PC-9 (cell line): ENCODE measurements around the gene RARS1. TPM values are rescaled to one million over a fixed set of nuclear protein-coding genes. Genes with fewer than 3 reads are reported as not detected.

Source experiments
- BruUV-seq: library from RNA; stranded (reverse); fragments of 400-500 nt; replicated peaks from 2 replicates; lab custom pipeline; 2021; lab: Mats Ljungman, UMichigan
- CTCF ChIA-PET: fragments of 300-600 bp; sonication (Branson Sonifier 250); formaldehyde crosslinking; loops from one replicate; lab custom pipeline; 2022; ENCODE audit warnings: antibody characterized with exemption; lab: Charles Lee
- POLR2A ChIA-PET: fragments of 300-600 bp; sonication (Branson Sonifier 250); formaldehyde crosslinking; loops from one replicate; lab custom pipeline; 2022; ENCODE audit warnings: antibody characterized with exemption; ENCODE audit not compliant: unreplicated experiment; lab: Charles Lee
- DNase-seq, 2 experiments: peaks; one replicate each; pipeline versions ENCODE4 v3.0.0 to v3.0.0-alpha.2; 2015 to 2022; ENCODE audit warnings: mixed read lengths in 1 of 2
- H2AFZ ChIP-seq: fragments of 200-600 bp; sonication (generic); 2 replicates; pipeline ENCODE4 v1.8.1; 2017; ENCODE audit warnings: antibody characterized with exemption
- H3F3A ChIP-seq: fragments of 200-600 bp; sonication (generic); 2 replicates; pipeline ENCODE4 v1.8.1; 2017; ENCODE audit warnings: antibody characterized with exemption, mild to moderate bottlenecking, low read depth; ENCODE audit not compliant: insufficient read depth
- H3K27ac ChIP-seq: fragments of 200-600 bp; sonication (generic); 2 replicates; pipeline ENCODE4 v1.6.1; 2016; ENCODE audit warnings: mixed run types
- H3K27me3 ChIP-seq: fragments of 200-600 bp; sonication (generic); 2 replicates; pipeline ENCODE4 v1.6.1; 2016; ENCODE audit warnings: low read depth, mixed run types; ENCODE audit not compliant: insufficient read depth
- H3K36me3 ChIP-seq: fragments of 200-600 bp; sonication (generic); 2 replicates; pipeline ENCODE4 v1.6.1; 2016; ENCODE audit warnings: low read depth, mixed run types
- H3K4me1 ChIP-seq: fragments of 200-600 bp; sonication (generic); replicated peaks from 2 replicates; pipeline ENCODE4 v1.6.1; 2016; ENCODE audit warnings: mixed run types; ENCODE audit not compliant: insufficient read depth
- H3K4me2 ChIP-seq: fragments of 200-600 bp; sonication (generic); 2 replicates; pipeline ENCODE4 v1.6.1; 2017; ENCODE audit warnings: mixed run types
- H3K4me3 ChIP-seq: fragments of 200-600 bp; sonication (generic); 2 replicates; pipeline ENCODE4 v1.6.1; 2016; ENCODE audit warnings: mixed run types
- H3K79me2 ChIP-seq: fragments of 200-600 bp; sonication (generic); 2 replicates; pipeline ENCODE4 v1.6.1; 2017; ENCODE audit warnings: low read depth, mixed run types
- H3K9me2 ChIP-seq: fragments of 200-600 bp; sonication (generic); 2 replicates; pipeline ENCODE4 v1.8.1; 2017; ENCODE audit warnings: mild to moderate bottlenecking; ENCODE audit not compliant: insufficient read depth
- H3K9me3 ChIP-seq: fragments of 200-600 bp; sonication (generic); 2 replicates; pipeline ENCODE4 v1.8.1; 2016; ENCODE audit warnings: low read depth; ENCODE audit not compliant: insufficient read depth
- H4K20me1 ChIP-seq: fragments of 200-600 bp; sonication (generic); 2 replicates; pipeline ENCODE4 v1.8.1; 2017; ENCODE audit not compliant: insufficient read depth
- EZH2 ChIP-seq: fragments of 200-600 bp; sonication (generic); IDR thresholded peaks from 2 replicates; pipeline ENCODE4 v1.8.0; 2017; ENCODE audit warnings: antibody characterized with exemption, low read depth
- intact Hi-C: fragments of 100-400 bp; cut with micrococcal nuclease; formaldehyde crosslinking; loops from one replicate; pipeline ENCODE4 v1.10.0; 2022; ENCODE audit not compliant: unreplicated experiment
- total RNA-seq: library from RNA; stranded (reverse); gene quantifications from 2 replicates; pipeline ENCODE4 v1.2.3, GENCODE V29; 2021
- TF ChIP-seq, protein P1 (sequence below): fragments of 200-600 bp; sonication (generic); conservative IDR thresholded peaks from 2 replicates; pipeline ENCODE4 v1.6.1; 2017; ENCODE audit warnings: mixed run types, antibody characterized with exemption, mild to moderate bottlenecking, moderate library complexity

The RARS1 gene
- total RNA-seq, 1 experiment from 2014 or later = 125 TPM

DNA sequence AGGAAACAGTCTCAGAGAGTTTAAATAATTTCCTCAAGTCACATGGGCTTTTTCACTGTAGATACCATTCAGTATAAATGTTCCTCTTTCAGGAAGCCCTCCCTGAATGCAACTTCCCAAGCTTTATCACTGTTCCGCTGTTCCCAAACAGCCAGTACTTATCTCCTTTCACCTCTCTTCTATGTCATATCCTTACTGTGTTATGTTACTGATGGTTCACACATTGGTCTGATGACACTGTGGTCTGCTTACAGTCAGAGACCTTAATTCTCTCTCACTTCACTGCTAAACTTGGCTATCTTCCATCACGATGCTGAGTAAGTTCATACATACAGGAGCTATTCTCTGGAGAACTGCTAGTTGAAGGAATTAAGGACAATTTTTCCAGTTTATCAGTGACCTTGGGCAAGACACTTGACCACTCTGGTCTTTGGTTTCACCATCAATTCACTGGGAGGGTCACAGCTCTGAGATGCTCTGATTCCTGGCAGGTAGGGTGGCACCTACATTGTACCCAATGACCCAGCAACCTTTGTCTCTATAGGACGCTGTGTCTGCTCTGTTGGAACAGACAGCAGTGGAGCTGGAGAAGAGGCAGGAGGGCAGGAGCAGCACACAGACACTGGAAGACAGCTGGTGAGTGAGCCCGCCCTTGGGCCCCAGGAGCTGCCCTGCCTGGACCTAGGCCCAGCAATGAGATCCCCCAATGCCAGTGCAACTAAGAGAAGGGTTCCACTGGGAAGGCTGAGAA is 42.1 kb upstream of the RARS1 start:
- TF ChIP-seq, protein P1, sequence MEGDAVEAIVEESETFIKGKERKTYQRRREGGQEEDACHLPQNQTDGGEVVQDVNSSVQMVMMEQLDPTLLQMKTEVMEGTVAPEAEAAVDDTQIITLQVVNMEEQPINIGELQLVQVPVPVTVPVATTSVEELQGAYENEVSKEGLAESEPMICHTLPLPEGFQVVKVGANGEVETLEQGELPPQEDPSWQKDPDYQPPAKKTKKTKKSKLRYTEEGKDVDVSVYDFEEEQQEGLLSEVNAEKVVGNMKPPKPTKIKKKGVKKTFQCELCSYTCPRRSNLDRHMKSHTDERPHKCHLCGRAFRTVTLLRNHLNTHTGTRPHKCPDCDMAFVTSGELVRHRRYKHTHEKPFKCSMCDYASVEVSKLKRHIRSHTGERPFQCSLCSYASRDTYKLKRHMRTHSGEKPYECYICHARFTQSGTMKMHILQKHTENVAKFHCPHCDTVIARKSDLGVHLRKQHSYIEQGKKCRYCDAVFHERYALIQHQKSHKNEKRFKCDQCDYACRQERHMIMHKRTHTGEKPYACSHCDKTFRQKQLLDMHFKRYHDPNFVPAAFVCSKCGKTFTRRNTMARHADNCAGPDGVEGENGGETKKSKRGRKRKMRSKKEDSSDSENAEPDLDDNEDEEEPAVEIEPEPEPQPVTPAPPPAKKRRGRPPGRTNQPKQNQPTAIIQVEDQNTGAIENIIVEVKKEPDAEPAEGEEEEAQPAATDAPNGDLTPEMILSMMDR = no peak
- no peak for TF ChIP-seq EZH2
- DNase-seq = no peak
- H3K4me3 ChIP-seq = no peak overlapping the region
- H3K4me2 ChIP-seq = no peak overlapping the region
- intact Hi-C loops = no loop called here
- H3K9me3 ChIP-seq = no peaks in the 10 kb centered on the region
- no peak overlapping the region for H2AFZ ChIP-seq
- peaks cover 5% of the 10 kb centered on the region; the same call in 1 of the 2 replicates for H3K4me1 ChIP-seq
- H3K27me3 ChIP-seq = no peaks in the 10 kb centered on the region
- H3K27ac ChIP-seq = no peak overlapping the region
- no peaks in the 10 kb centered on the region for H3K9me2 ChIP-seq
- no TSS peak for BruUV-seq
- peaks cover 34% of the 10 kb centered on the region for H3K36me3 ChIP-seq
- CTCF ChIA-PET = no interaction called here
- H4K20me1 ChIP-seq = no peaks in the 10 kb centered on the region; the same call in 1 of the 2 replicates
- H3F3A ChIP-seq = peaks cover 35% of the 10 kb centered on the region
- POLR2A ChIA-PET = no interaction called here
- no peaks in the 10 kb centered on the region for H3K79me2 ChIP-seq

DNA sequence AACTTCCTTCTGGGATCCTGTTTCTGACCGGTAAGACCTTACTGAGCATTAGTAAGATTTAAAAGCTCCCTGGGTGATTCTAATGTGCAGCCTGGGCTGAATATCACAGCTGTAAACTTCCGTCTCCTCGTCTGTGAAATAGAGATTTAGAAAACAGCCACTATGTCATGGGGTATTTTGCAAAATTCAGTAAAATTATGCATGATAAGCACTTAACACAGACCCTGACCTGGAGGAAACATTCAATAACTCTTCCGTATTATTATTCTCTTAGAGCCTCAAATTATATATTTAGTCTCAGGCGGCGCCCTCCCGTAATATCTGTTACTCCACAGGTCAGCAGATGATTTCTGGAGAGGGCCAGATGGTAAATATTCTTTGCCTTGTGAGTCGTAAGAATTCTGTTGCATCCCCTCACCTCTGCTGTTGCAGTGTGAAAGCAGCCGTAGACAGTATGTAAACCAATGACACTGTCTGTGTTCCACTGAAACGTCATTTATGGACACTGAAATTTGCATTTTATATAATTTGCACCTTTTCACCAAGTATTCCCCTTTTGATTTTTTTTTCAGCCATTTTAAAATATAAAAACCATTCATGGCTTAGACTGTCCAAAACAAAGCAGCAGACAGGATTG is 39.2 kb upstream of the RARS1 start:
- Histone ChIP-seq H3K4me2 (no peak overlapping the region), H4K20me1 (no peaks in the 10 kb centered on the region), H3K4me1 (peaks cover 9% of the 10 kb centered on the region; the same call in 1 of the 2 replicates), H3K4me3 (no peak overlapping the region), H3K27me3 (no peaks in the 10 kb centered on the region), H3K9me3 (no peaks in the 10 kb centered on the region), H3K9me2 (no peaks in the 10 kb centered on the region), H3K79me2 (no peaks in the 10 kb centered on the region), H3K36me3 (peaks cover 34% of the 10 kb centered on the region), H3K27ac (no peak overlapping the region), H2AFZ (no peak overlapping the region), H3F3A (peaks cover 38% of the 10 kb centered on the region)
- no peak for DNase-seq
- intact Hi-C loops = no loop called here
- no peak for TF ChIP-seq EZH2
- TF ChIP-seq, protein P1 = no peak
- ChIA-PET POLR2A (no interaction called here), CTCF (no interaction called here)
- no TSS peak for BruUV-seq

DNA sequence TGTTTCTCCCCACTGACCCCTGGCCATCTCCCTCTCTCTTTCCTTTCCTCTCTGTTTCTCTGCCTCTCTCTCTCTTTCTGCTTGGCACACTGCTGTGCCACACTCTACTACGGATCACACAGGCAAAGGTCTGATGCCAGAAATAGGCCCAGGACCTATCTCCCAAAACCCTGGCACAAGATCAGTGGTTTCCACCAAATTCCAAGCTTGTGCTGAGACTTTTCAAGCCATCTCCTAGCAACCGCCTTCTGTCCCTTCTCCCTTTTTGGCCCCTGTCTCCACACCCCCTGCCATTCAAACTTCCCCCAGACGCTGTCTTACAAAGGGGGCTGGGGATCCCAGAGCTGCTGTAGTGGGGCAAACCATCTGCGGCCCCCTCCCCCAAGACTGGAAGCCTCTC is 38.5 kb upstream of the RARS1 start:
- H3F3A ChIP-seq = peaks cover 35% of the 10 kb centered on the region
- intact Hi-C loops = no loop called here
- H3K4me2 ChIP-seq = no peak overlapping the region
- H3K9me3 ChIP-seq = no peaks in the 10 kb centered on the region
- H4K20me1 ChIP-seq = no peaks in the 10 kb centered on the region
- H3K9me2 ChIP-seq = no peaks in the 10 kb centered on the region
- no peaks in the 10 kb centered on the region for H3K79me2 ChIP-seq
- H3K36me3 ChIP-seq = peaks cover 41% of the 10 kb centered on the region
- POLR2A ChIA-PET = no interaction called here
- peaks cover 9% of the 10 kb centered on the region; the same call in 1 of the 2 replicates for H3K4me1 ChIP-seq
- CTCF ChIA-PET = no interaction called here
- BruUV-seq = no TSS peak
- no peak overlapping the region for H3K27ac ChIP-seq
- DNase-seq = no peak
- H3K27me3 ChIP-seq = no peaks in the 10 kb centered on the region
- no peak overlapping the region for H2AFZ ChIP-seq
- H3K4me3 ChIP-seq = no peak overlapping the region
- TF ChIP-seq EZH2 = no peak
- TF ChIP-seq, protein P1 = no peak
